ENCODE data around the gene UBAP1L. TPM values are rescaled to one million over a fixed set of nuclear protein-coding genes. Genes with fewer than 3 reads are reported as not detected.

The UBAP1L gene
- total RNA-seq, 1 experiment from 2014 or later = 3.0 TPM

DNA sequence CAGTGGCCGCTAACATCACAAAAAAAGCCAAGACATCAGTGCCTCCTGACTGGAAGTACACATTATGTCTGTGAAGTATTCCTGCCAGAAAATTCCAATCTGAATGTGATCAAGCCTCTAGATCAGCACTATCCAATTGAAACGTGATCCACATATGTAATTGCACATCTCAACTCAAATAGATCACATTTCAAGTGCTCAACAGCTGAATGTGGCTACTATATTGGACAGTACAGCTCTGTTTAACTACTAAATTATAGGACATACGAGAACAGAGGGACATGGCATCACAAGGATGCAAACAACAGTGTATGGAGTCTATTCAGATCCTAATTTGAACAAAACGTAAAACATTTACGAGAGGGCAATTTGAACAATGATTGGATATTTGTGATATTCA, 542 bp upstream of the UBAP1L start:
- Histone ChIP-seq H4K91ac (ENCODE audit: insufficient read length, low read depth, low read length) (no peak overlapping the region), H3T11ph (ENCODE audit: low read length) (no peak overlapping the region), H3K79me2 (ENCODE audit: insufficient read depth, low read length) (no peaks in the 10 kb centered on the region), H2BK12ac (ENCODE audit: insufficient read length, low read depth, low read length) (no peak overlapping the region), H3K9me3 (ENCODE audit: control insufficient read depth, low read depth, low read length) (no peaks in the 10 kb centered on the region), H2BK5ac (ENCODE audit: insufficient read length, low read length) (no peak overlapping the region), H3K23ac (ENCODE audit: insufficient read length, low read depth, low read length) (no peak overlapping the region), H3K4me2 (ENCODE audit: insufficient read depth, insufficient read length, low read length) (no peak overlapping the region), H2BK20ac (ENCODE audit: low read depth, low read length, poor library complexity, severe bottlenecking) (no peak overlapping the region), H3K79me1 (ENCODE audit: insufficient read depth, low read depth, low read length, poor library complexity, severe bottlenecking) (no peaks in the 10 kb centered on the region), H3K4ac (ENCODE audit: low read depth, low read length) (no peak overlapping the region), H3K14ac (ENCODE audit: insufficient read depth, low read length) (no peak overlapping the region), H3K56ac (ENCODE audit: insufficient read length, low read depth, low read length) (no peak overlapping the region), H2BK15ac (ENCODE audit: low read depth, low read length) (no peak overlapping the region), H4K5ac (ENCODE audit: insufficient read length, low read depth, low read length) (no peak overlapping the region), H3K27ac (ENCODE audit: insufficient read length, low read depth, low read length) (no peak overlapping the region), H4K20me1 (ENCODE audit: control insufficient read depth, insufficient read depth, insufficient read length) (no peaks in the 10 kb centered on the region), H4K8ac (replicated peaks; ENCODE audit: insufficient read length, low read depth, low read length) (no peak overlapping the region), H3K18ac (ENCODE audit: insufficient read length, low read depth, low read length) (no peak overlapping the region), H3K4me1 (ENCODE audit: insufficient read depth, low read length) (no peaks in the 10 kb centered on the region), H2AFZ (ENCODE audit: low read length) (no peak overlapping the region), H3K27me3 (ENCODE audit: insufficient read depth, low read length) (no peaks in the 10 kb centered on the region), H2BK120ac (ENCODE audit: low read depth, low read length, poor library complexity, severe bottlenecking) (no peak overlapping the region), H3K9ac (ENCODE audit: extremely low read depth, insufficient read length, low read length) (no peak overlapping the region), H3K23me2 (ENCODE audit: insufficient read length, low read depth, low read length, poor library complexity, severe bottlenecking) (no peaks in the 10 kb centered on the region), H2AK5ac (ENCODE audit: insufficient read length, low read length) (no peak overlapping the region)
- TF ChIP-seq, protein P1, sequence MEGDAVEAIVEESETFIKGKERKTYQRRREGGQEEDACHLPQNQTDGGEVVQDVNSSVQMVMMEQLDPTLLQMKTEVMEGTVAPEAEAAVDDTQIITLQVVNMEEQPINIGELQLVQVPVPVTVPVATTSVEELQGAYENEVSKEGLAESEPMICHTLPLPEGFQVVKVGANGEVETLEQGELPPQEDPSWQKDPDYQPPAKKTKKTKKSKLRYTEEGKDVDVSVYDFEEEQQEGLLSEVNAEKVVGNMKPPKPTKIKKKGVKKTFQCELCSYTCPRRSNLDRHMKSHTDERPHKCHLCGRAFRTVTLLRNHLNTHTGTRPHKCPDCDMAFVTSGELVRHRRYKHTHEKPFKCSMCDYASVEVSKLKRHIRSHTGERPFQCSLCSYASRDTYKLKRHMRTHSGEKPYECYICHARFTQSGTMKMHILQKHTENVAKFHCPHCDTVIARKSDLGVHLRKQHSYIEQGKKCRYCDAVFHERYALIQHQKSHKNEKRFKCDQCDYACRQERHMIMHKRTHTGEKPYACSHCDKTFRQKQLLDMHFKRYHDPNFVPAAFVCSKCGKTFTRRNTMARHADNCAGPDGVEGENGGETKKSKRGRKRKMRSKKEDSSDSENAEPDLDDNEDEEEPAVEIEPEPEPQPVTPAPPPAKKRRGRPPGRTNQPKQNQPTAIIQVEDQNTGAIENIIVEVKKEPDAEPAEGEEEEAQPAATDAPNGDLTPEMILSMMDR (conservative IDR thresholded peaks at IDR 0.05) = no peak
- H3K27me3 Mint-ChIP-seq (ENCODE audit: low read depth) = no peaks in the 10 kb centered on the region
- no peaks in the 10 kb centered on the region; a peak in 1 of 5 replicates for H3K9me3 Mint-ChIP-seq
- H3K4me1 Mint-ChIP-seq = peaks cover 2% of the 10 kb centered on the region in 2 experiments; a peak in 1 of 4 replicates
- H3K4me3 Mint-ChIP-seq = no peak overlapping the region
- no peak overlapping the region for H3K27ac Mint-ChIP-seq
- DNase-seq = no peak
- no CpG with 5 or more reads among the region's 5 CpGs for WGBS (ENCODE audit: extremely low coverage, insufficient read length, low lambda C conversion rate)
- peaks cover 16 to 49% (median 27%) of the 10 kb centered on the region in 3 experiments; a peak in 6 of 7 replicates for H3K36me3 Mint-ChIP-seq (ENCODE audit: insufficient read depth in 1 of 3, low read depth in 3 of 3)

All from H9 (cell line).